GM19452 (cell line): ENCODE measurements around the gene KLF3.
"Not testable (repeated sequence)": the region's sequence is repeated elsewhere in the genome, so short reads cannot be mapped to it uniquely, and the experiment has no call there.

Source experiments
- ATAC-seq: cut with Tn5 transposase; IDR thresholded peaks from one replicate; pipeline ENCODE4 v1.9.1; 2021; ENCODE audit not compliant: unreplicated experiment

The KLF3 gene

DNA sequence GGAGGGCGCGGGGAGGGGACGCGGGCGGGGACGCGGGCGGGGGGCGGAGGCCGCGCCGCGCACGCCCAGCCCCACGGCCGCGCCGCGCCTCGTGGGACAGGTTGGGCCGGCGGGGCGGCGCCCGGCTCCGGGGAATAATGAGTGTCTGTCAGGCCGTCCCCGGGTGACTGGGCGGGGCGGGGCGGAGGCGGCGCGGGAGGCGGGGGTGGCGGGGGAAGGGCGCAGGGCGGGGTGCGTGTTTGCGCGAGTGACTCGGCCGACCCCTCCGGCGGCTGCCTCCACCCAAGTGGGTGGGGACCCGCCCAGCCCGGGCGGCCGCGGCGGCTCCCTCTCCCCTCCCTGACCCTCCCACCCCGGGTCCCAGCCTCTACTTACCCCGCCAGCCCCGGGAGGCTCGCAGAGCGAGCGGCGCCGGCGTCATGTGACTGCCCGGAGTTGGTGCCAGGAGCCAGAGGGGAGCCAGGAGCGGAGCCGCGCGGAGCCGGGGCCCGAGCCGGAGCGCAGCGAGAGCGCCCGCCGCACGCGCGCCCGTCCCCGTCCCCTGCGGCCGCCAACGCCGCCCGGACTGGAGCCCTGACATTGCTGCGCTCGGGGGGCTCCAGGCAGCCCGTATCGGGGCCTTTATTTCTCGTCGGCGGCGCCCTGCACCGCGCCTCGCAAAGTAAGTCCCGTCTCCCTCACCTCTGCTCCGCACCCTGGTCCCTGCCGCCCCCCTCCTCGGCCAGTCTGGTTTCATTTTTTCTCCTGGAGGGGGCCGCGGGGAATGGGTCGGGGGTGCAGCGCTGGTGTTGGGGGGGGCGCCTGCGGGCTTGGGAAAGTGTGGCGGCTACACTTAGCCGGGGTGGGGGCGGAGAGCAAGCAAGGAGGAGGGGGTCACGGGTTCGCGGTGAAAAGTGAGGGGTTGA lies at the start of gene KLF3:
Gene KLF3, plus strand, starts transcription at position 399 of the 905 bp plus-strand sequence. CDS start 16,427 bp downstream, outside the sequence.
- ATAC-seq, result peak; percentile 64

DNA sequence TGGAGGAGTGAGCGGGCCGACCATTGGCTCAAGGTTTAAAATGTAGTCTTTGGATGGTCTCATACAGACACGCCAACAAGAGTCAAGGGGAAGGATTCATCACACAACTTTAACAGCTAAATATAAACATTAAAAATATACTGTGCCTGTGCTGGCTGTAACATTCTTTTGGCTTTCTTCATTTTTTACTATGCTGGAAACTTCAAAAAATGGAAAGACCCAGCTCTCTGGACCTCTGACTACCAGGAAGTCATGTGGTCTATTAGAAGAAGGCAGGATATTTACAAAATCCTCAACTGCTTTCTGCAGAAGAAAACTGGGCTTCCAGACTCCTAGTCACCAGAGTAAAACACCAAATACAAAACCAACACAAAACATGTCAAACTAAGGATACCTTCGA lies 49.8 kb upstream of the KLF3 start:
- ATAC-seq, result no peak

- ATAC-seq, result no peak
Observed at GRCh38 chr4:38615847-38616246, 48.2 kb upstream of the KLF3 start.

DNA sequence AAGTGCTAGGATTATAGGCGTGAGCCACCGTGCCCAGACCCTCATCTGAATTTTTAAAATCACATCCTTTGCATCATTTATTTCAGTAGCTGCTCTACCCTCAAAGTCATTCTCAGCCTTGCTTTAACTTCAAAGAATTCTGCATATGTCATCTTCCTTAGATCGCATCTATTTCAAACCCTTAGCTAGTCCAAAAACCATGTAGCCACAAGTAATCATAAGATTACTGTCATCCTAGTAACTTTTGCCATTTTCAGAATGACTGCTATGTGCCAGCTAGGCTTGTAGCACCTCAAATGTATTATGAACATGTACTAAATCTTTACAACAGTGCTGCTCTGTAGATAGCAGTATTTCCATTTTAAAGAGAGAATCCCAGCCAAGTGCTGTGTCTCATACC lies 45.5 kb upstream of the KLF3 start:
- no peak for ATAC-seq

DNA sequence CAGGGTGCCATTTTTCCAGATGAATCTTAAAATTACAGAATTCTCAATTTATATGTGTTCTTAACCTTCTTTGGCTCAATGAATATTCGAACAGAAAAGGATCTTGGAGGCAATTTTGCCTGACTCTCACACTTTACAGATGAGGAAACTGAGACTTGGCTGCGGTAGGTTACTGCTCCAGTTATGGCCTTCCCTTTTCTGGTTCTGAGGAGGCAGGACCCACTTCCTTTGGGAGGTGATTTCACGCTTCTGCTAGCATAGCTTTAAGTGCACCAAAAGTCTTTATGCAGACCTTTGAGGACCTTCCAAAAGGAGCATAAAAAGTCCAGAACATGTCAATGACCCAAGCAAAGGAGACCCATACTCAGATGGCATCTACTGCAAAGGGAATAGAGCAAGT lies 44.7 kb upstream of the KLF3 start:
- ATAC-seq, result no peak

DNA sequence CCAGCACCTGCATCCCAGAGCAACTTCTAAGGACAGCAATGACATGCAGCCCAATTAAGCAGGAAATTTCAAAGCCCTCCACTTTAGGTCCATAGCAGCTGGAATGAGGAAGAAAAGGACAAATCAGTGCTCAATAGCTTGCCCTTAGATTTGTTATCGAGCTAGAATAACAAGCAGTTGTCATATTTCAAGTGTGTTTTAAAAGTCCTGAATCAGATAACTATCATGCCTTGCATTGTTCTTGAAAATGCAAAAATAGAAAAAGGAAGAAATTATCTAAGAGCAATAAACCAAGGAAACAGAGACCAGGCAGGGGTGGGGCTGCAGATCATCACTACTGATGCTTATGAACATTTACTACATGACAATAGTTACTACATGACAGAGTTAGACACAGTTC lies 43.9 kb upstream of the KLF3 start:
- no peak for ATAC-seq

DNA sequence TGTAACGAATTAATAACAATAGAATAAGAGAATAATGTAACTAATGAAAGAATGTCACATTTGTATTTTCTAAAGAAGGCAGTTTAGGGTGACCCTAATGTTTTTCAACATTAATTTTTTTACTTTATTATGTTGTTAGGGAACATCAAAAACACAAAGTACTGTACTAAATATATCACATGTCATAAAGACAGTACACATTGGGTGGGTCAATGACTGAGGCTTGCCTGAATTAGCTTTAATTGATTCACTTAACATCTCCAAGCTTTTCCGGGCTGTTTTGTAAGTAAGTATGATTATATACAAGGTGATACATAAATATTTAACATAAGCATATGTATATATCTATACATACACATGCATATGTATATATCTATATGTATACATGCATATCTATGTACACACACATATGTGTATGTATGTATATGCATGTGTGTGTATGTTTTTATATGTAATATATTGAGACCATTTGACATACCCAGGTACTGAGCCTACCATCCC lies 43.4 kb upstream of the KLF3 start:
- ATAC-seq, result no peak

GRCh38 chr4:38621028-38621684 lies 42.8 kb upstream of the KLF3 start:
- no peak for ATAC-seq

GRCh38 chr4:38621831-38622230 lies 42.2 kb upstream of the KLF3 start:
- no peak for ATAC-seq

- not testable (repeated sequence) for ATAC-seq
Observed at GRCh38 chr4:38622340-38622739, 41.7 kb upstream of the KLF3 start.

GRCh38 chr4:38623260-38623659 lies 40.7 kb upstream of the KLF3 start:
- ATAC-seq, result no peak

GRCh38 chr4:38624311-38624710 lies 39.7 kb upstream of the KLF3 start:
- ATAC-seq, result no peak

- ATAC-seq, result no peak
Observed at GRCh38 chr4:38625508-38625907, 38.5 kb upstream of the KLF3 start.

DNA sequence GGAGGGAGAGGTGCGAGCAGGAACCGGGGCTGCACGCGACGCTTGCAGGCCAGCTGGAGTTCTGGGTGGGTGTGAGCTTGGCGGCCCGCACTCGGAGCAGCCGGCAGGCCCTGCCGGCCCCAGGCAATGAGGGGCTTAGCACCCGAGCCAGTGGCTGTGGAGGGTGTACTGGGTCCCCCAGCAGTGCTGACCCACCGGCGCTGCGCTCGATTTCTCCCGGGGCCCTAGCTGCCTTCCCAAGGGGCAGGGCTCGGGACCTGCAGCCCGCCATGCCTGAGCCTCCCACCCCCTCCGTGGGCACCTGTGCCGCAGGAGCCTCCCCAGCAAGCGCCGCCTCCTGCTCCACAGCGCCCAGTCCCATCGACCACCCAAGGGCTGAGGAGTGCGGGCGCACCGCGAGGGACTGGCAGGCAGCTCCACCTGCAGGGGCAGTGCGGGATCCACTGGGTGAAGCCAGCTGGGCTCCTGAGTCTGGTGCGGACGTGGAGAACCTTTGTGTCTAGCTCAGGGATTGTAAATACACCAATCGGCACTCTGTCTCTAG lies 37.0 kb upstream of the KLF3 start:
- not testable (repeated sequence) for ATAC-seq

GRCh38 chr4:38630519-38630918 lies 33.5 kb upstream of the KLF3 start:
- no peak for ATAC-seq

GRCh38 chr4:38634047-38634759 lies 29.8 kb upstream of the KLF3 start:
- ATAC-seq, result no peak

- no peak for ATAC-seq
Observed at GRCh38 chr4:38639242-38639641, 24.8 kb upstream of the KLF3 start.

GRCh38 chr4:38641811-38642210 lies 22.2 kb upstream of the KLF3 start:
- no peak for ATAC-seq

- no peak for ATAC-seq
Observed at GRCh38 chr4:38644201-38644600, 19.8 kb upstream of the KLF3 start.

DNA sequence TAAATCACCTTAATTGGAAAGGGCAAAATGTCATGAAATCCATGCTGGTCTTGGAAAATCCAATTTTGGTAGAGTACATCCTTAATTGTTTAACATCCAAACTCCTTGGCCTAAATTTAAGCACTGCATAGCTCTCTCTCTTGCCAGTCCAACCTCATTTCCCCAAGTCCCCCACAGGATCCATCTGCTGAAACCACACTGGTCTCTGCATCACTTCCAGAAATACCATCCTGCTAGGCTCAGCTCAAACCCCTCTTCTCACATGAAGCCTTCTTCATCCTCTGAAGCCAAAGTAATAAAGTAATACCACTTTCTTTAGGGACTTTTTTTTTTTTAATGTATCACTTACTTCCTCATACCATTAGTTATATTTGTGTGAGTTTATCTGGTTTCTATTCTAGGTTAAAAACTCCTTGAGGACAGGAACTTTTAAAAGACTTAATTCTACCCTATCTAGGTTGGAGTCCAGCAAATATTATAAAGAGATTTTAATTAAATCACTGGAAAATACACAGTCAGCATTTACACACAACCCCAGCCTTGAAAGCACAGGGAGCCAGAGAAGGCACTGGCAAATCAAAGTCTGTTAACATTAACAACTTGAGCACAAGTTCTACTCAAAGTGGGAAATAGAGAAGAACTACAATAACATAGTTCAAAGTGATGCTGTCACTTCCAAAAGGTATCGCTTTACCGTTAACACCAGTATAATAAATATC lies 16.7 kb upstream of the KLF3 start:
- no peak for ATAC-seq

GRCh38 chr4:38650133-38650532 lies 13.9 kb upstream of the KLF3 start:
- ATAC-seq, result no peak
